IMR-90 (cell line): ENCODE measurements around the gene VPS18. TPM values are rescaled to one million over a fixed set of nuclear protein-coding genes. Genes with fewer than 3 reads are reported as not detected.

Source experiments
- ATAC-seq: fragments of 200-7000 bp; cut with Tn5 transposase; 2 replicates; pipeline ENCODE4 v1.9.1; 2020; ENCODE audit warnings: low read depth, mild to moderate bottlenecking, moderate library complexity
- BruUV-seq: library from RNA; stranded (reverse); fragments of 400-500 nt; replicated peaks from 2 replicates; lab custom pipeline; 2021; lab: Mats Ljungman, UMichigan
- CTCF ChIA-PET: fragments of 300-600 bp; formaldehyde crosslinking; extraction: SDS; loops from one replicate; lab custom pipeline; 2021; ENCODE audit warnings: antibody characterized with exemption; lab: Yijun Ruan, JAX
- POLR2A ChIA-PET: fragments of 300-600 bp; sonication (Branson Sonifier 250); formaldehyde crosslinking; loops from one replicate; lab custom pipeline; 2022; ENCODE audit warnings: antibody characterized with exemption; ENCODE audit not compliant: unreplicated experiment; lab: Charles Lee
- DNase-seq: peaks from one replicate; pipeline ENCODE4 v3.0.0; 2013
- H2AFZ ChIP-seq: replicated peaks from 2 replicates; pipeline ENCODE3; 2013; ENCODE audit warnings: low read length, mild to moderate bottlenecking; ENCODE audit not compliant: poor library complexity
- H2AK5ac ChIP-seq: 2 replicates; pipeline ENCODE4 v1.6.1; 2013; ENCODE audit warnings: low read depth, low read length, inconsistent platforms
- H2AK9ac ChIP-seq: replicated peaks from 2 replicates; pipeline ENCODE3; 2013; ENCODE audit warnings: mild to moderate bottlenecking, low read depth, low read length, moderate library complexity; ENCODE audit not compliant: poor library complexity
- H2BK120ac ChIP-seq: 2 replicates; pipeline ENCODE4 v1.6.1; 2013; ENCODE audit warnings: low read depth, low read length, inconsistent platforms
- H2BK15ac ChIP-seq: 3 replicates; pipeline ENCODE4 v1.6.1; 2013; ENCODE audit warnings: low read depth, low read length, inconsistent platforms
- H2BK20ac ChIP-seq: 2 replicates; pipeline ENCODE4 v1.6.1; 2013; ENCODE audit warnings: low read depth, mild to moderate bottlenecking, inconsistent platforms, low read length, moderate library complexity
- H2BK5ac ChIP-seq: 2 replicates; pipeline ENCODE4 v1.6.1; 2013; ENCODE audit warnings: mild to moderate bottlenecking, low read depth, low read length, inconsistent platforms; ENCODE audit not compliant: poor library complexity, severe bottlenecking
- H3K14ac ChIP-seq: replicated peaks from 2 replicates; pipeline ENCODE4 v1.6.1; 2013; ENCODE audit warnings: low read depth, low read length, inconsistent platforms
- H3K18ac ChIP-seq: 2 replicates; pipeline ENCODE4 v1.6.1; 2013; ENCODE audit warnings: low read depth, low read length, control low read depth
- H3K23ac ChIP-seq: 2 replicates; pipeline ENCODE4 v1.6.1; 2013; ENCODE audit warnings: low read depth, low read length, inconsistent platforms
- H3K27ac ChIP-seq: 2 replicates; pipeline ENCODE4 v1.5.1; 2013; ENCODE audit warnings: mild to moderate bottlenecking, control low read depth, low read length; ENCODE audit not compliant: insufficient read depth
- H3K27me3 ChIP-seq: 2 replicates; pipeline ENCODE4 v1.6.1; 2013; ENCODE audit warnings: low read length; ENCODE audit not compliant: control insufficient read depth, insufficient read depth
- H3K36me3 ChIP-seq: 2 replicates; pipeline ENCODE4 v1.6.1; 2013; ENCODE audit warnings: low read length, mixed read lengths; ENCODE audit not compliant: control insufficient read depth, insufficient read depth
- H3K4ac ChIP-seq: 2 replicates; pipeline ENCODE4 v1.6.1; 2013; ENCODE audit warnings: low read depth, low read length, inconsistent platforms
- H3K4me1 ChIP-seq: 2 replicates; pipeline ENCODE4 v1.6.1; 2013; ENCODE audit warnings: low read length, mixed read lengths; ENCODE audit not compliant: control insufficient read depth, insufficient read depth
- H3K4me2 ChIP-seq: 2 replicates; pipeline ENCODE4 v1.6.1; 2013; ENCODE audit warnings: low read depth, mild to moderate bottlenecking, control low read depth, low read length, moderate library complexity
- H3K4me3 ChIP-seq: 2 replicates; pipeline ENCODE4 v1.5.1; 2013; ENCODE audit warnings: low read depth, mild to moderate bottlenecking, control low read depth, low read length, moderate library complexity; ENCODE audit not compliant: insufficient read depth
- H3K56ac ChIP-seq: 2 replicates; pipeline ENCODE4 v1.6.1; 2013; ENCODE audit warnings: low read length, inconsistent platforms; ENCODE audit not compliant: insufficient read depth; ENCODE audit errors: extremely low read depth
- H3K79me1 ChIP-seq, 2 experiments: 2 replicates each; pipeline ENCODE4 v1.6.1; 2013; ENCODE audit warnings: low read length in 2 of 2, inconsistent platforms in 1 of 2, low read depth in 1 of 2
- H3K9ac ChIP-seq: 2 replicates; pipeline ENCODE4 v1.6.1; 2013; ENCODE audit warnings: low read depth, low read length, control low read depth
- H3K9me1 ChIP-seq: 2 replicates; pipeline ENCODE4 v1.6.1; 2013; ENCODE audit warnings: low read length, inconsistent platforms; ENCODE audit not compliant: insufficient read depth
- H3K9me3 ChIP-seq: 2 replicates; pipeline ENCODE4 v1.6.1; 2013; ENCODE audit warnings: low read length; ENCODE audit not compliant: control insufficient read depth, insufficient read depth
- H4K20me1 ChIP-seq: 2 replicates; pipeline ENCODE4 v1.6.1; 2013; ENCODE audit warnings: low read length, inconsistent platforms; ENCODE audit not compliant: insufficient read depth
- H4K5ac ChIP-seq: 2 replicates; pipeline ENCODE4 v1.6.1; 2013; ENCODE audit warnings: mild to moderate bottlenecking, low read depth, low read length, control low read depth
- H4K8ac ChIP-seq, 2 experiments: 2 replicates each; pipeline ENCODE4 v1.6.1; 2013; ENCODE audit warnings: low read depth in 2 of 2, low read length in 2 of 2, control low read depth in 1 of 2, inconsistent platforms in 1 of 2
- H4K91ac ChIP-seq: 2 replicates; pipeline ENCODE4 v1.6.1; 2013; ENCODE audit warnings: low read depth, low read length, inconsistent platforms; ENCODE audit not compliant: insufficient read depth
- BHLHE40 ChIP-seq: fragments of 150-350 bp; IDR thresholded peaks from 2 replicates; pipeline ENCODE4 v1.6.1; 2016; ENCODE audit warnings: mild to moderate bottlenecking, low read depth, low read length
- CEBPB ChIP-seq: IDR thresholded peaks from 2 replicates; pipeline ENCODE4 v1.6.1; 2012; ENCODE audit warnings: low read depth, low read length, improper control_type of control experiment
- CHD1 ChIP-seq: IDR thresholded peaks from 2 replicates; pipeline ENCODE4 v1.6.1; 2012; ENCODE audit warnings: low read depth, low read length, improper control_type of control experiment
- CTCF ChIP-seq: conservative IDR thresholded peaks from 2 replicates; pipeline ENCODE4 v1.5.1; 2012; ENCODE audit warnings: mild to moderate bottlenecking, low read depth, low read length, improper control_type of control experiment
- ELK1 ChIP-seq: fragments of 150-350 bp; IDR thresholded peaks from 2 replicates; pipeline ENCODE4 v1.6.1; 2016; ENCODE audit warnings: low read depth, mild to moderate bottlenecking, low read length, moderate library complexity, borderline replicate concordance
- FOS ChIP-seq: fragments of 150-350 bp; IDR thresholded peaks from 2 replicates; pipeline ENCODE4 v1.6.1; 2016; ENCODE audit warnings: low read depth, low read length
- MAFK ChIP-seq: IDR thresholded peaks from 2 replicates; pipeline ENCODE4 v1.6.1; 2012; ENCODE audit warnings: low read depth, low read length, improper control_type of control experiment
- MAZ ChIP-seq: IDR thresholded peaks from 2 replicates; pipeline ENCODE4 v1.6.1; 2012; ENCODE audit warnings: low read depth, mild to moderate bottlenecking, low read length, improper control_type of control experiment, moderate library complexity, borderline replicate concordance
- MXI1 ChIP-seq: IDR thresholded peaks from 2 replicates; pipeline ENCODE4 v1.6.1; 2012; ENCODE audit warnings: low read depth, mild to moderate bottlenecking, low read length, moderate library complexity, borderline replicate concordance
- NFE2L2 ChIP-seq: fragments of 150-350 bp; IDR thresholded peaks from 2 replicates; pipeline ENCODE4 v1.6.1; 2016; ENCODE audit warnings: low read depth, mild to moderate bottlenecking, low read length
- POLR2A ChIP-seq: IDR thresholded peaks from 2 replicates; pipeline ENCODE4 v1.6.1; 2012; ENCODE audit warnings: mild to moderate bottlenecking, low read depth, low read length
- RAD21 ChIP-seq: IDR thresholded peaks from 2 replicates; pipeline ENCODE4 v1.6.1; 2012; ENCODE audit warnings: low read length, improper control_type of control experiment
- RCOR1 ChIP-seq: IDR thresholded peaks from 2 replicates; pipeline ENCODE4 v1.6.1; 2012; ENCODE audit warnings: mild to moderate bottlenecking, low read length, improper control_type of control experiment; ENCODE audit not compliant: insufficient replicate concordance
- RFX5 ChIP-seq: IDR thresholded peaks from 2 replicates; pipeline ENCODE4 v1.8.0; 2012; ENCODE audit warnings: low read depth, mild to moderate bottlenecking, low read length, moderate library complexity
- SMC3 ChIP-seq: fragments of 150-350 bp; IDR thresholded peaks from 2 replicates; pipeline ENCODE4 v1.6.1; 2016; ENCODE audit warnings: low read depth, mild to moderate bottlenecking, antibody characterized with exemption, low read length, moderate library complexity
- WGBS, 2 experiments: methylation state at CpG; one replicate each; pipeline versions ENCODE4 v1.1.5 to v1.1.7; 2013; ENCODE audit warnings: missing lambda C conversion rate in 2 of 2; ENCODE audit not compliant: insufficient read length in 1 of 2; ENCODE audit errors: extremely low coverage in 2 of 2; 5-methylcytosine and 5-hydroxymethylcytosine counted together
- dilution Hi-C: fragments of 300-500 bp; cut with HindIII; formaldehyde crosslinking; loops from one replicate; pipeline ENCODE4 v1.14.3; 2018; ENCODE audit warnings: low sequenced_read_pairs; ENCODE audit not compliant: unreplicated experiment
- in situ Hi-C: fragments of 300-500 bp; cut with MboI; formaldehyde crosslinking; loops from 3 replicates; pipeline ENCODE4 v1.14.3; 2019; ENCODE audit warnings: low sequenced_read_pairs, inconsistent platforms, mixed read lengths
- intact Hi-C: fragments of 100-400 bp; cut with micrococcal nuclease; formaldehyde crosslinking; loops from 2 replicates; pipeline ENCODE4 v1.10.0; 2022
- polyA plus RNA-seq, 3 experiments: library from polyadenylated mRNA; depleted of rRNA; stranded (reverse); fragments of >200 nt; gene quantifications; 2 replicates each; pipeline ENCODE4 v1.2.3, GENCODE V29; 2012; ENCODE audit warnings: low replicate concordance in 1 of 3
- total RNA-seq: library from RNA; depleted of rRNA; stranded (reverse); fragments of >200 nt; gene quantifications from 2 replicates; pipeline ENCODE4 v1.2.3, GENCODE V29; 2012

VPS18 gene
- total and polyA plus RNA-seq, 2 of the 4 experiments (the other 2 are of a cell fraction) = 19.3 to 32.3 TPM

GRCh38 chr15:40859206-40859851, 34.9 kb upstream of the VPS18 start:
- 0 out of 2 replicates have a peak overlapping the region, but pooled peaks have one; percentile 3 for H2BK20ac ChIP-seq
- H4K8ac ChIP-seq = no peak overlapping the region
- no peak overlapping the region for H2BK5ac ChIP-seq
- BruUV-seq = no TSS peak
- H3K9me1 ChIP-seq = peaks cover 3% of the 10 kb centered on the region; the same call in 1 of the 2 replicates
- peak; percentile 67 for ATAC-seq
- intact Hi-C loops = no loop called here
- H3K4me1 ChIP-seq = no peaks in the 10 kb centered on the region
- no peak overlapping the region for H4K5ac ChIP-seq
- no peak overlapping the region for H3K18ac ChIP-seq
- no peaks in the 10 kb centered on the region for H3K36me3 ChIP-seq
- 37% methylated on average over 11 of the region's 18 CpGs; no CpG with 5 or more reads in 1 of the 2 experiments for WGBS, 2 experiments
- H3K4ac ChIP-seq = no peak overlapping the region
- ChIA-PET POLR2A (no interaction called here), CTCF (interaction anchor here (0.5 to 5.0 kb wide), 10 partner anchors 10 to 166 kb away, joined by 3 to 44 read pairs (median 6); partner anchors contain the start of genes RHOV and VPS18)
- no peak overlapping the region for H3K23ac ChIP-seq
- no peak overlapping the region for H4K91ac ChIP-seq
- no peak overlapping the region for H3K9ac ChIP-seq
- peak; percentile 68 for DNase-seq
- H2AK5ac ChIP-seq = no peak overlapping the region
- in situ Hi-C loops = loop anchor here (5.0 kb wide), 1 partner anchor 33 kb away; the partner anchor contains the start of gene VPS18
- no peak overlapping the region for H3K56ac ChIP-seq
- no peak overlapping the region for H2AK9ac ChIP-seq
- peak overlapping the region; percentile 90 for H2AFZ ChIP-seq
- H4K20me1 ChIP-seq = no peaks in the 10 kb centered on the region
- H3K4me2 ChIP-seq = no peak overlapping the region
- no peak overlapping the region for H3K27ac ChIP-seq
- H2BK15ac ChIP-seq = no peak overlapping the region
- no peak overlapping the region for H2BK120ac ChIP-seq
- dilution Hi-C loops = no loop called here
- no peak overlapping the region for H3K14ac ChIP-seq
- no peak overlapping the region for H3K4me3 ChIP-seq
- H3K79me1 ChIP-seq = no peaks in the 10 kb centered on the region
- H3K27me3 ChIP-seq = peaks cover 12% of the 10 kb centered on the region
- H3K9me3 ChIP-seq = no peaks in the 10 kb centered on the region
- TF ChIP-seq CEBPB (no peak), MAFK (no peak), CTCF (peak; percentile 73), RAD21 (peak; percentile 57), BHLHE40 (peak; percentile 15; the same call in 1 of the 2 replicates), RFX5 (no peak), ELK1 (no peak), MXI1 (no peak), POLR2A (no peak), SMC3 (peak; percentile 50), RCOR1 (no peak), MAZ (no peak; the same call in 1 of the 2 replicates), NFE2L2 (no peak), CHD1 (no peak), FOS (no peak)
